GM19043 (cell line): ENCODE data around the gene ORM1.

Experiments
- ATAC-seq: cut with Tn5 transposase; IDR thresholded peaks from one replicate; pipeline ENCODE4 v1.9.1; 2021; ENCODE audit warnings: low read depth; ENCODE audit not compliant: unreplicated experiment

The ORM1 gene

DNA sequence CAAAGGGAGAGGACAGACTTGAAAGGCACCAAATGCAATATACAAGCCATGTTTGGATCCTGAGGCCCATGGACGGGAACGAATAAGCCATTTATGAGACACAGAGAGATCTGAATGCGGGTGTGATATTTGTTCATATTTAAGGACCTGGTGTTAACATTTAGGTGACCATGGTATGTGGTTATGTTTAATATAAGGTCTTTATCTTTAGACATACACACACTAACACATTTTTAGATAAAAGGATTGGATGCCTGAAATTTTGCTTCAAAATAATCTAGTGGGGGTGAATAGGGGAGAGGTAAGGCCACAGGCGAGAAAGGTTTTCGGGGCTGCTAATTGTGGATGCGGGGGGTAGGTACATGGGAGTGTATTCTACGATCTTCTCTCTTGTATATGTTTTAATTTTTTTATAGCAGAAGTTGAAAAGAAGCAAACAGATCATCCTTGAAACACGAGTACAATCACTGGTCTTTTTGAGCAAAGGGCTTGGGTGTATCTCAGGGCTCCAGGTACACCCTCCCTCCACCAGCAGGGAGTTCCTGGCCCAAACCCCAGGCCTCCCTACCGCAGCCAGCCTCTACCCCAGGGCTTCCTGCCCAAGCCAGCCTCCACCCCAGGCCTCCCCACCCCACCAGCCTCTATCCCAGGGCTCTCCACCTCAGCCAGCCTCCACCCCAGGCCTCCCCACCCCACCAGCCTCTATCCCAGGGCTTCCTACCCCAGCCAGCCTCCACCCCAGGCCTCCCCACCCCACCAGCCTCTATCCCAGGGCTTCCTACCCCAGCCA lies 52.7 kb downstream of the ORM1 start:
- ATAC-seq, result no peak
